GM12878 (cell line): ENCODE results near the gene SRSF10. TPM values are rescaled to one million over a fixed set of nuclear protein-coding genes. Genes with fewer than 3 reads are reported as not detected.

Experiments used
- ATAC-seq: fragments of 200-7000 bp; cut with Tn5 transposase; 3 replicates; pipeline ENCODE4 v1.9.1; 2020; ENCODE audit warnings: mild to moderate bottlenecking, moderate library complexity
- BruUV-seq: library from RNA; stranded (reverse); fragments of 400-500 nt; replicated peaks from 2 replicates; lab custom pipeline; 2021; lab: Mats Ljungman, UMichigan
- CTCF ChIA-PET: fragments of 300-600 bp; sonication (Branson Sonifier 250); formaldehyde crosslinking; extraction: SDS; loops from one replicate; lab custom pipeline; 2021; ENCODE audit warnings: inconsistent platforms; lab: Yijun Ruan, JAX
- POLR2A ChIA-PET: fragments of 350-600 bp; formaldehyde crosslinking; extraction: SDS; loops from one replicate; lab custom pipeline; 2021; ENCODE audit warnings: inconsistent platforms; lab: Charles Lee
- RAD21 ChIA-PET: fragments of 300-600 bp; sonication (Branson Sonifier 250); formaldehyde crosslinking; loops from one replicate; lab custom pipeline; 2023; ENCODE audit warnings: antibody characterized with exemption; ENCODE audit not compliant: unreplicated experiment; lab: Charles Lee
- SMC1A ChIA-PET: fragments of 300-600 bp; sonication (Branson Sonifier 250); formaldehyde crosslinking; loops from one replicate; lab custom pipeline; 2023; ENCODE audit not compliant: unreplicated experiment, uncharacterized antibody; lab: Charles Lee
- DNase-seq: peaks from one replicate; pipeline ENCODE4 v3.0.0-alpha.2; 2011; ENCODE audit warnings: low read depth, low spot score
- FAIRE-seq: peaks from 3 replicates; lab custom pipeline; 2011; peaks lifted over from hg19 to GRCh38; lab: Jason Lieb, UNC
- H2AFZ ChIP-seq: 2 replicates; pipeline ENCODE4 v1.6.0; 2011; ENCODE audit warnings: low read depth, low read length, control low read depth; ENCODE audit not compliant: control insufficient read depth
- H3K27ac ChIP-seq: 2 replicates; pipeline ENCODE4 v1.5.1; 2011; ENCODE audit warnings: control low read depth; ENCODE audit not compliant: control insufficient read depth, insufficient read depth
- H3K27me3 ChIP-seq, 2 experiments: replicated peaks in 1 of 2; 2 replicates each; pipeline versions ENCODE4 v1.6.0 to v1.6.1; 2011; ENCODE audit warnings: low read length in 1 of 2; ENCODE audit not compliant: control insufficient read depth in 2 of 2, insufficient read depth in 2 of 2
- H3K36me3 ChIP-seq, 2 experiments: 2 replicates each; pipeline ENCODE4 v1.5.1; 2011; ENCODE audit warnings: low read length in 1 of 2; ENCODE audit not compliant: control insufficient read depth in 2 of 2, insufficient read depth in 2 of 2
- H3K4me1 ChIP-seq: 2 replicates; pipeline ENCODE4 v1.6.1; 2011; ENCODE audit warnings: mild to moderate bottlenecking, low read length, moderate library complexity, mixed read lengths; ENCODE audit not compliant: control insufficient read depth, insufficient read depth
- H3K4me2 ChIP-seq: 2 replicates; pipeline ENCODE4 v1.6.0; 2011; ENCODE audit warnings: control low read depth; ENCODE audit not compliant: control insufficient read depth, insufficient read depth
- H3K4me3 ChIP-seq: fragments of 200-600 bp; sonication (generic); 2 replicates; pipeline ENCODE4 v1.5.1; 2016
- H3K79me2 ChIP-seq: 2 replicates; pipeline ENCODE4 v1.6.0; 2011; ENCODE audit warnings: low read length; ENCODE audit not compliant: control insufficient read depth, insufficient read depth
- H3K9ac ChIP-seq: 2 replicates; pipeline ENCODE4 v1.8.0; 2011; ENCODE audit warnings: low read length, control low read depth, mixed read lengths; ENCODE audit not compliant: control insufficient read depth, insufficient read depth
- H3K9me3 ChIP-seq: replicated peaks from 3 replicates; pipeline ENCODE4 v1.5.1; 2011; ENCODE audit warnings: mild to moderate bottlenecking, low read length; ENCODE audit not compliant: control insufficient read depth, insufficient read depth
- H4K20me1 ChIP-seq: 2 replicates; pipeline ENCODE4 v1.6.0; 2011; ENCODE audit not compliant: control insufficient read depth, insufficient read depth
- BMI1 ChIP-seq: fragments of 450-650 bp; IDR thresholded peaks from 2 replicates; pipeline ENCODE4 v1.6.1; 2016; ENCODE audit warnings: mild to moderate bottlenecking, moderate library complexity, borderline replicate concordance
- CEBPZ ChIP-seq: fragments of 150-350 bp; IDR thresholded peaks from 2 replicates; pipeline ENCODE4 v1.6.1; 2016; ENCODE audit warnings: low read depth, low read length
- EGR1 ChIP-seq, 2 experiments: IDR thresholded peaks; 1 replicate in 1 of 2; 2 replicates in 1 of 2; pipeline ENCODE4 v1.6.1; 2011 to 2012; ENCODE audit warnings: low read depth in 2 of 2, low read length in 2 of 2, borderline replicate concordance in 1 of 2, mild to moderate bottlenecking in 1 of 2, moderate library complexity in 1 of 2
- MTA2 ChIP-seq: fragments of 450-650 bp; IDR thresholded peaks from 2 replicates; pipeline ENCODE4 v1.6.1; 2016; ENCODE audit warnings: low read depth, mild to moderate bottlenecking, moderate library complexity
- RCOR1 ChIP-seq: conservative IDR thresholded peaks from 2 replicates; pipeline ENCODE4 v1.6.1; 2012; ENCODE audit warnings: low read depth, low read length, improper control_type of control experiment
- in situ Hi-C: fragments of 300-500 bp; cut with MboI; formaldehyde crosslinking; loops from 9 replicates; pipeline ENCODE4 v1.14.3; 2018; ENCODE audit warnings: mixed read lengths
- intact Hi-C: fragments of 100-400 bp; cut with micrococcal nuclease; formaldehyde crosslinking; loops from one replicate; pipeline ENCODE4 v1.14.2; 2022; ENCODE audit not compliant: unreplicated experiment
- polyA plus RNA-seq, 11 experiments: library from polyadenylated mRNA; depleted of rRNA in 4 of 11; unstranded in 6 of 11; stranded (reverse) in 5 of 11; fragments of >200 nt; fragmentation: Nextera tagmentation in 4 of 11; fragmentation: Illumina TruSeq in 1 of 11; extraction: Ambion mirVana in 4 of 11; extraction: Trizol in 1 of 11; gene quantifications; 1 replicate in 1 of 11; 2 replicates in 10 of 11; pipeline versions ENCODE4 v1.2.1 to v1.2.3, GENCODE V29; 2011 to 2016; ENCODE audit warnings: inconsistent platforms in 2 of 11, missing spikeins in 2 of 11, low read depth in 1 of 11
- total RNA-seq, 4 experiments: library from RNA; depleted of rRNA in 3 of 4; stranded (reverse); fragments of >200 nt in 3 of 4; fragmentation: Illumina TruSeq in 1 of 4; extraction: Trizol in 1 of 4; gene quantifications; 2 replicates each; pipeline versions ENCODE4 v1.2.1 to v1.2.3, GENCODE V29; 2013 to 2021

The SRSF10 gene
- total and polyA plus RNA-seq, 10 of the 15 experiments (the other 5 are each of a cell fraction or from before 2014, with no cell fraction given) = 157 to 279 (median 222) TPM

- ATAC-seq = no peak
Observed at GRCh38 chr1:24007079-24007478, 27.0 kb upstream of the SRSF10 start.

More at GRCh38 chr1:24007079-24007478, 27.0 kb upstream of the SRSF10 start:
- H3K4me3 ChIP-seq = no peak overlapping the region
- no peaks in the 10 kb centered on the region; the same call in 2 of the 3 replicates for H3K9me3 ChIP-seq
- no peak overlapping the region for H2AFZ ChIP-seq
- DNase-seq (no peak), FAIRE-seq (no peak)
- H3K4me1 ChIP-seq = peaks cover 5% of the 10 kb centered on the region; the same call in 1 of the 2 replicates
- no peaks in the 10 kb centered on the region for H3K36me3 ChIP-seq
- no peaks in the 10 kb centered on the region for H3K79me2 ChIP-seq
- TF ChIP-seq MTA2 (no peak), CEBPZ (no peak), RCOR1 (no peak), EGR1 (IDR thresholded peaks at IDR 0.05; ENCODE audit: borderline replicate concordance in 1 of 2, low read depth in 2 of 2, low read length in 2 of 2) (no peak), BMI1 (no peak)
- intact Hi-C loops (no loop called here), in situ Hi-C loops (no loop called here)
- POLR2A ChIA-PET = interaction anchor here (0.8 kb wide), 1 partner anchor 31 kb away, joined by 3 read pairs; no protein-coding TSS in a partner anchor
- H3K9ac ChIP-seq = no peak overlapping the region
- BruUV-seq = no TSS peak
- H3K27ac ChIP-seq = no peak overlapping the region
- RAD21 ChIA-PET = no interaction called here
- CTCF ChIA-PET = interaction anchor here (1.6 to 7.2 kb wide), 2 partner anchors 20 to 59 kb away, joined by 6 to 51 read pairs; no protein-coding TSS in a partner anchor
- no peak overlapping the region for H3K4me2 ChIP-seq
- SMC1A ChIA-PET = interaction anchor here (0.6 to 1.1 kb wide), 4 partner anchors 10 to 39 kb away, joined by 3 to 4 read pairs (median 3); no protein-coding TSS in a partner anchor
- no peaks in the 10 kb centered on the region for H3K27me3 ChIP-seq
- H4K20me1 ChIP-seq = no peaks in the 10 kb centered on the region
